Activated naive CD8-positive, alpha-beta T cell treated with anti-CD3 and anti-CD28 coated beads, Interleukin-2, amount 50 U/mL, for 16 hours (primary cell): ENCODE data around the gene NUTF2.

Experiments used
- DNase-seq: peaks from one replicate; pipeline ENCODE4 v3.0.0-alpha.2; 2020; ENCODE audit warnings: low read depth, low spot score

The NUTF2 gene

GRCh38 chr16:67837811-67838210 lies 8.9 kb upstream of the NUTF2 start:
- DNase-seq: no peak

- no peak for DNase-seq
These were observed 5.4 kb upstream of the NUTF2 start for GRCh38 chr16:67841198-67841815.

GRCh38 chr16:67841816-67842508 lies 4.8 kb upstream of the NUTF2 start, which contains the start of gene THAP11:
TSS of gene THAP11 (plus strand) at chr16:67842320. CDS start at chr16:67842555, 235 bp downstream.
- peak; percentile 81 for DNase-seq

GRCh38 chr16:67842509-67843342 lies 4.0 kb upstream of the NUTF2 start:
- DNase-seq: peak; percentile 14

GRCh38 chr16:67843343-67843765 lies 3.4 kb upstream of the NUTF2 start:
- no peak for DNase-seq

GRCh38 chr16:67844497-67844896 lies 2.2 kb upstream of the NUTF2 start:
- DNase-seq: no peak

- DNase-seq: no peak
These were observed 1.3 kb upstream of the NUTF2 start for GRCh38 chr16:67845291-67846062.

- DNase-seq: no peak
These were observed 742 bp upstream of the NUTF2 start for GRCh38 chr16:67846063-67846319.

- DNase-seq: no peak
These were observed 530 bp downstream of the NUTF2 start, which contains the start of gene CENPT for GRCh38 chr16:67847064-67847861. TSS of gene CENPT (minus strand) at chr16:67847693. CDS start at chr16:67833859, 13,834 bp downstream.

- no peak for DNase-seq
These were observed 1.4 kb downstream of the NUTF2 start for GRCh38 chr16:67848118-67848517.

GRCh38 chr16:67853670-67854069 lies 6.9 kb downstream of the NUTF2 start:
- no peak for DNase-seq

GRCh38 chr16:67855789-67856188 lies 9.1 kb downstream of the NUTF2 start:
- no peak for DNase-seq

- DNase-seq: no peak
These were observed 10.3 kb downstream of the NUTF2 start for GRCh38 chr16:67856927-67857546.

- no peak for DNase-seq
These were observed 11.0 kb downstream of the NUTF2 start for GRCh38 chr16:67857547-67858233.

GRCh38 chr16:67858500-67858899 lies 11.8 kb downstream of the NUTF2 start:
- DNase-seq: no peak

GRCh38 chr16:67860589-67861398 lies 14.1 kb downstream of the NUTF2 start:
- no peak for DNase-seq

- DNase-seq: no peak
These were observed 15.1 kb downstream of the NUTF2 start for GRCh38 chr16:67861877-67862276.

- no peak for DNase-seq
These were observed 16.2 kb downstream of the NUTF2 start for GRCh38 chr16:67862623-67863583.
